ENCODE data around the gene SH2D5. TPM values are rescaled to one million over a fixed set of nuclear protein-coding genes. Genes with fewer than 3 reads are reported as not detected.

The SH2D5 gene
- total RNA-seq, 2 experiments from 2014 or later, result 0.15 to 0.29 TPM

GRCh38 chr1:20717452-20718342, 14.8 kb downstream of the SH2D5 start, which contains the start of gene KIF17:
Gene KIF17, minus strand, starts transcription at chr1:20718007. Its CDS starts 301 bp downstream, at chr1:20717706.
- Mint-ChIP-seq H3K4me3 (peak within 1 kb of the TSS; percentile 54), H3K4me1 (ENCODE audit: low read depth) (peaks cover 6% of the 10 kb centered on the region), H3K27ac (no peak within 1 kb of the TSS), H3K36me3 (ENCODE audit: low read depth) (no peaks in the 10 kb centered on the region), H3K27me3 (ENCODE audit: low read depth) (peaks cover 32% of the 10 kb centered on the region), H3K9me3 (no peaks in the 10 kb centered on the region)
- DNase-seq, result peak; percentile 66
- CTCF ChIA-PET, result interaction anchor here (0.8 kb wide), 1 partner anchor 477 kb away, joined by 3 read pairs; no protein-coding TSS in a partner anchor
- intact Hi-C loops (cut with micrococcal nuclease), result no loop called here

GRCh38 chr1:20716232-20716631, 16.3 kb downstream of the SH2D5 start:
- CTCF ChIA-PET, result interaction anchor here (1.3 to 3.0 kb wide), 3 partner anchors 10 to 20 kb away, joined by 3 to 14 read pairs (median 3); no protein-coding TSS in a partner anchor
- no peak overlapping the region for H3K27ac Mint-ChIP-seq
- peaks cover 6% of the 10 kb centered on the region for H3K4me1 Mint-ChIP-seq (ENCODE audit: low read depth)
- intact Hi-C loops (cut with micrococcal nuclease), result no loop called here
- DNase-seq, result no peak
- H3K9me3 Mint-ChIP-seq, result no peaks in the 10 kb centered on the region
- H3K36me3 Mint-ChIP-seq (ENCODE audit: low read depth), result no peaks in the 10 kb centered on the region
- H3K27me3 Mint-ChIP-seq (ENCODE audit: low read depth), result peaks cover 32% of the 10 kb centered on the region
- H3K4me3 Mint-ChIP-seq, result no peak overlapping the region

- CTCF ChIA-PET, result interaction anchor here (1.3 to 3.0 kb wide), 3 partner anchors 9 to 19 kb away, joined by 3 to 14 read pairs (median 3); no protein-coding TSS in a partner anchor
- Mint-ChIP-seq H3K27me3 (ENCODE audit: low read depth) (peaks cover 32% of the 10 kb centered on the region), H3K27ac (no peak overlapping the region), H3K9me3 (no peaks in the 10 kb centered on the region), H3K4me1 (ENCODE audit: low read depth) (peaks cover 6% of the 10 kb centered on the region), H3K36me3 (ENCODE audit: low read depth) (no peaks in the 10 kb centered on the region), H3K4me3 (no peak overlapping the region)
- DNase-seq, result no peak
- intact Hi-C loops (cut with micrococcal nuclease), result no loop called here
Observed at GRCh38 chr1:20715406-20715805, 17.1 kb downstream of the SH2D5 start.

- no peak for DNase-seq
- H3K4me1 Mint-ChIP-seq (ENCODE audit: low read depth), result peaks cover 6% of the 10 kb centered on the region
- peaks cover 27% of the 10 kb centered on the region for H3K27me3 Mint-ChIP-seq (ENCODE audit: low read depth)
- H3K4me3 Mint-ChIP-seq, result no peak overlapping the region
- H3K9me3 Mint-ChIP-seq, result no peaks in the 10 kb centered on the region
- intact Hi-C loops (cut with micrococcal nuclease), result no loop called here
- CTCF ChIA-PET, result interaction anchor here (3.0 kb wide), 1 partner anchor 17 kb away, joined by 14 read pairs; no protein-coding TSS in a partner anchor
- H3K36me3 Mint-ChIP-seq (ENCODE audit: low read depth), result no peaks in the 10 kb centered on the region
- no peak overlapping the region for H3K27ac Mint-ChIP-seq
Observed at GRCh38 chr1:20713440-20713839, 19.1 kb downstream of the SH2D5 start.

- Mint-ChIP-seq H3K4me1 (ENCODE audit: low read depth) (peaks cover 4% of the 10 kb centered on the region), H3K4me3 (no peak overlapping the region), H3K27me3 (ENCODE audit: low read depth) (peaks cover 23% of the 10 kb centered on the region), H3K9me3 (no peaks in the 10 kb centered on the region), H3K27ac (no peak overlapping the region), H3K36me3 (ENCODE audit: low read depth) (no peaks in the 10 kb centered on the region)
- DNase-seq, result no peak
- CTCF ChIA-PET, result interaction anchor here (1.0 kb wide), 1 partner anchor 15 kb away, joined by 3 read pairs; no protein-coding TSS in a partner anchor
- intact Hi-C loops (cut with micrococcal nuclease), result no loop called here
Observed at GRCh38 chr1:20712215-20712577, 20.3 kb downstream of the SH2D5 start.

DNA sequence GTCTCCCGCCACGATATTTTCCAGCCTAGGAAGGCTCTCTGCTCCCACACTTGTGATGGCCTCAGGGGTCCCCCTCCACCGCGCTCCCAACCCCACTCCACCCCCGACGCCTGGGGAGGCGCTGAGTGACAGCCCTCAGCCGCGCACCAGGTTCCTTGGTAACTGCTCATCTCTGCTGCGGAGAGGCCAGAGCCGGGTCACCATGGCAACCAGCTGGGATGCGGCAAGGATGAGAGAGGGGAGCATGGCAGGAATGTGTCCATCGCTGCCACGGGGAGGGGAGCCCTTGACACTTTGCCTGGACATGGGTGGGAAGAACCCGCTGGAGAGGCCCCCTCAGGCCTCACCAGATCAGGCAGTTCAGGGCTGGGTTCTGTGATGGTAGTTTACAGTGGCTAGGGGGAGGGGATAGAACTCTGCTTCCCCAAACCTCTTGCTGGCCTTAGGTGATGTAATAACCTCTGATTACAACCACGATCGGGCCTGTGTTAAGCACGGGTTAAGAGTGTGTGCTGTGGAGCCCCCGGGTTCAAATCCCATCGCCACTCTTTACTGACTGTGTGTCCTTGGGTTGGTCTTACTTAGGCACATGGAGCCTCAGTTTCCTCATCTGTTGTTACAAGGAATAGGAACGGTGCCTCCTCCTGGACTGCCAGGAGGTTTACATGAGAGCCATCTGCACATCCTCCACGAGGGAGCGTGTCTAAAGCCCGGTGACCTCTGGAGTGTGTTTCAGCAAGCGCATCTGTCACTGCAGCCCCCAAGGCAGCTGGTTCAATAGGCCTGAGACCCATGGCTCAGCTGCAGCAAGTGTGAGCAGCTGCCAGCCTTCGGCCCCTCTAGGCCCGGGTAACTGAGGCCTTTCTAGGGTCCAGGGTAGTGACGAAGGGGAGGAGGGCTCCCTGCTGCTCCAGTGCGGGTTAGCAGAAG, 21.0 kb downstream of the SH2D5 start:
- no peak overlapping the region for H3K4me3 Mint-ChIP-seq
- no peaks in the 10 kb centered on the region for H3K9me3 Mint-ChIP-seq
- DNase-seq, result no peak
- H3K4me1 Mint-ChIP-seq (ENCODE audit: low read depth), result no peaks in the 10 kb centered on the region
- intact Hi-C loops (cut with micrococcal nuclease), result no loop called here
- H3K27ac Mint-ChIP-seq, result no peak overlapping the region
- H3K27me3 Mint-ChIP-seq (ENCODE audit: low read depth), result peaks cover 18% of the 10 kb centered on the region
- CTCF ChIA-PET, result no interaction called here
- no peaks in the 10 kb centered on the region for H3K36me3 Mint-ChIP-seq (ENCODE audit: low read depth)

DNA sequence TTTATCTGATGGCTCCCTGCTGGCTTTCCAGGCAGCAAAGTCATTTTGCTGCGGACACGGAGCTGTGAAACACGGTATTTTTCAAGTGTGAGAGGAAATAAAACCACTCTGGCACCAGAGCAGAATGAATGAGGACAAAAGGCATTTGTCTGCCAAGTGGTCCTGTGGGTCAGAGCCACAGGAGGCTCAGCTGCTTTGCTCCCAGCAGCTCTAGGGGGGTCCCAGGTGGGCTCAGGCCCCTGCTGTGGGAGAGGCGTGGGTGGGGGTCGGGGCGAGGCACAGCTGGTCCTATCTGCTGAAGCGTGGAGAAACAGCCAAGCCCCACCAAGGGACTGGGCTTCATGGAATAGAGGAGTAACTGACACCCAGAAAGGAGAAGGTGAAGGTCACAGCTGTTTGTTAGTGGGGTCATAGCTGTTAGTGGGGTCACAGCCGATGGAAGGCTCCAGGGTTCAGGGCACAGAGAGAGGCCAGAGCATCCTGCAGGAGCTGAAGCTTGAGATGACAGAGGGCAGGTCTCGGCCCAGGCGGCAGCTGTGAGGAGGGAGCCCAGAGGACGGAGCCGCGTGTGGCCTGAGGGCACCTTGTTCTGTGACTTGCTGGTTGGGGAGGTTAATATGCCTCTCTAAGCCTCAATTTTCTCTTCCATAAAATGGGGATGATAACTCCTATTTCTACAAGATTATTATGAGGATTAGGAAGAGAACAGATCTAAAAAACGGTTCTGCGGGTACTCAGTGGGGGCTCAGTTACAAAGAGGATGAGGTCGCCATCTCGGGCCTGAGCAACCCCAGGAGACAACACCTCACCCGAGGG, 21.8 kb downstream of the SH2D5 start:
- CTCF ChIA-PET, result interaction anchor here (0.7 kb wide), 1 partner anchor 68 kb away, joined by 3 read pairs; no protein-coding TSS in a partner anchor
- Mint-ChIP-seq H3K4me1 (ENCODE audit: low read depth) (no peaks in the 10 kb centered on the region), H3K27ac (no peak overlapping the region), H3K27me3 (ENCODE audit: low read depth) (peaks cover 11% of the 10 kb centered on the region), H3K9me3 (no peaks in the 10 kb centered on the region), H3K4me3 (no peak overlapping the region), H3K36me3 (ENCODE audit: low read depth) (no peaks in the 10 kb centered on the region)
- DNase-seq, result no peak
- intact Hi-C loops (cut with micrococcal nuclease), result no loop called here

DNA sequence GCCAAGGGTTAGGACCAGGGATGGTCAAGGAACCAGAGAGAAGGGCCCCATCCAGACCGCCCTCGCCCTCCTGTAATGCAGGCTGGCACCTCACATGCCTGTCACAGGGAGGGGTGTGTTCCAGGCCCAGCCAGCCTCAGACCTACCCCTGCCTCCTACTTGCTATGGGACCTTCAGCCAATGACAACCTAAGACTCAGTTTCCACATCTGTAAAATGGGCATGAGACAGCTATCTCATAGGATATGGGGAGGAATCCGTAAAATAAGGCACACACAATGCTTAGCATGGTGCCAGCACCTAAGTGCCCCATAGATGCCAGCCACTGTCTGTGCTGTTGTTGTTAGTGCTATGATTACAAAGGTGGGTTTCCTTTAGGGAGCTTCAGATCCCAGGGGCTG, 22.6 kb downstream of the SH2D5 start:
- Mint-ChIP-seq H3K36me3 (ENCODE audit: low read depth) (no peaks in the 10 kb centered on the region), H3K9me3 (no peaks in the 10 kb centered on the region), H3K4me3 (no peak overlapping the region), H3K4me1 (ENCODE audit: low read depth) (no peaks in the 10 kb centered on the region), H3K27ac (no peak overlapping the region), H3K27me3 (ENCODE audit: low read depth) (peaks cover 5% of the 10 kb centered on the region)
- CTCF ChIA-PET, result interaction anchor here (0.7 kb wide), 1 partner anchor 67 kb away, joined by 3 read pairs; no protein-coding TSS in a partner anchor
- intact Hi-C loops (cut with micrococcal nuclease), result no loop called here
- no peak for DNase-seq

GRCh38 chr1:20708891-20709290, 23.6 kb downstream of the SH2D5 start:
- CTCF ChIA-PET, result interaction anchor here (0.6 to 3.3 kb wide), 2 partner anchors 12 to 392 kb away, joined by 4 to 17 read pairs; no protein-coding TSS in a partner anchor
- H3K4me3 Mint-ChIP-seq, result no peak overlapping the region

DNA sequence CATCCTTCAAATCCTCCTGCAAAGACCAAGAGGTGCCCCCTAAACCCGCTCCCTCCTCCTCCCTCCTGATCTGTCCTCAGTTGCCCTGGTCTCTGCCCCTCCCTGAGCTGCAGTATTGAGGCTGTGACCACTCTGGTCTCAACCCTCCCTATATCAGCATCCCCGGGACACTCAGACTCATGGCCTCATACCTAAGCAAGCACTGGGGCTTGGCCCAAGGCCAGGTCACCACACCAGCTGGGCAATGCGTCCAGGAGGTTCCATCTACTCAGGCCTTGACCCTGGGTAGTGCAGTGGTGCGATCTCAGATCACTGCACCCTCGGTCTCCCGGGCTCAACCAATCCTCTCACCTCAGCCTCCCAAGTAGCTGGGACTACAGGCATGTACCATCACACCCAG, 24.4 kb downstream of the SH2D5 start:
- intact Hi-C loops (cut with micrococcal nuclease), result no loop called here
- DNase-seq, result no peak

More at GRCh38 chr1:20708891-20709290, 23.6 kb downstream of the SH2D5 start:
- H3K4me1 Mint-ChIP-seq (ENCODE audit: low read depth), result no peaks in the 10 kb centered on the region
- H3K27me3 Mint-ChIP-seq (ENCODE audit: low read depth), result peaks cover 3% of the 10 kb centered on the region
- no peaks in the 10 kb centered on the region for H3K9me3 Mint-ChIP-seq
- no peak for DNase-seq
- no peaks in the 10 kb centered on the region for H3K36me3 Mint-ChIP-seq (ENCODE audit: low read depth)
- intact Hi-C loops (cut with micrococcal nuclease), result no loop called here
- H3K27ac Mint-ChIP-seq, result no peak overlapping the region

GRCh38 chr1:20706841-20707240, 25.7 kb downstream of the SH2D5 start:
- H3K27ac Mint-ChIP-seq, result no peak overlapping the region
- H3K4me1 Mint-ChIP-seq (ENCODE audit: low read depth), result no peaks in the 10 kb centered on the region
- H3K36me3 Mint-ChIP-seq (ENCODE audit: low read depth), result no peaks in the 10 kb centered on the region
- intact Hi-C loops (cut with micrococcal nuclease), result no loop called here
- DNase-seq, result no peak
- no peaks in the 10 kb centered on the region for H3K9me3 Mint-ChIP-seq
- CTCF ChIA-PET, result interaction anchor here (0.9 to 3.3 kb wide), 3 partner anchors 9 to 511 kb away, joined by 3 to 17 read pairs (median 3); no protein-coding TSS in a partner anchor
- H3K27me3 Mint-ChIP-seq (ENCODE audit: low read depth), result no peaks in the 10 kb centered on the region
- H3K4me3 Mint-ChIP-seq, result no peak overlapping the region

More for the DNA sequence above, 24.4 kb downstream of the SH2D5 start:
- Mint-ChIP-seq H3K4me3 (no peak overlapping the region), H3K36me3 (ENCODE audit: low read depth) (no peaks in the 10 kb centered on the region), H3K27ac (no peak overlapping the region), H3K27me3 (ENCODE audit: low read depth) (no peaks in the 10 kb centered on the region), H3K4me1 (ENCODE audit: low read depth) (no peaks in the 10 kb centered on the region), H3K9me3 (no peaks in the 10 kb centered on the region)
- CTCF ChIA-PET, result interaction anchor here (1.2 to 3.3 kb wide), 2 partner anchors 11 to 510 kb away, joined by 3 to 17 read pairs; no protein-coding TSS in a partner anchor

All from activated naive CD4-positive, alpha-beta T cell treated with anti-CD3 and anti-CD28 coated beads for 36 hours (primary cell).